Parathyroid adenoma (tissue), 2 donors: Measurements from ENCODE around the gene BICDL1.

ENCODE experiments used
- H2AFZ ChIP-seq: fragments of 300-600 bp; sonication (generic); one replicate; pipeline ENCODE4 v1.7.0; 2017; ENCODE audit warnings: antibody characterized with exemption, mild to moderate bottlenecking
- H3K27ac ChIP-seq: fragments of 300-600 bp; sonication (generic); one replicate; pipeline ENCODE4 v1.7.0; 2017
- H3K27me3 ChIP-seq: fragments of 300-600 bp; sonication (generic); one replicate; pipeline ENCODE4 v1.7.0; 2017; ENCODE audit warnings: low read length; ENCODE audit not compliant: control insufficient read depth, insufficient read depth
- H3K36me3 ChIP-seq: fragments of 300-600 bp; sonication (generic); one replicate; pipeline ENCODE4 v1.7.0; 2017; ENCODE audit warnings: low read length; ENCODE audit not compliant: control insufficient read depth, insufficient read depth
- H3K4me1 ChIP-seq: fragments of 300-600 bp; sonication (generic); one replicate; pipeline ENCODE4 v1.7.0; 2017; ENCODE audit warnings: control low read depth
- H3K4me2 ChIP-seq: fragments of 300-600 bp; sonication (generic); one replicate; pipeline ENCODE4 v1.7.0; 2017; ENCODE audit warnings: low read length
- H3K4me3 ChIP-seq: fragments of 300-600 bp; sonication (generic); one replicate; pipeline ENCODE4 v1.7.0; 2017; ENCODE audit warnings: low read depth, low read length
- H3K79me2 ChIP-seq: fragments of 300-600 bp; sonication (generic); one replicate; pipeline ENCODE4 v1.7.0; 2017; ENCODE audit warnings: control low read depth
- H3K9ac ChIP-seq: fragments of 300-600 bp; sonication (generic); one replicate; pipeline ENCODE4 v1.7.0; 2017; ENCODE audit warnings: mild to moderate bottlenecking
- H3K9me3 ChIP-seq: fragments of 300-600 bp; sonication (generic); one replicate; pipeline ENCODE4 v1.7.0; 2017; ENCODE audit warnings: low read length; ENCODE audit not compliant: control insufficient read depth
- CTCF ChIP-seq: fragments of 300-600 bp; sonication (generic); IDR thresholded peaks from one replicate; pipeline ENCODE4 v1.7.0; 2017; ENCODE audit warnings: antibody characterized with exemption, mild to moderate bottlenecking
- donor health status: primary hyperparathyroidism.

BICDL1 gene

DNA sequence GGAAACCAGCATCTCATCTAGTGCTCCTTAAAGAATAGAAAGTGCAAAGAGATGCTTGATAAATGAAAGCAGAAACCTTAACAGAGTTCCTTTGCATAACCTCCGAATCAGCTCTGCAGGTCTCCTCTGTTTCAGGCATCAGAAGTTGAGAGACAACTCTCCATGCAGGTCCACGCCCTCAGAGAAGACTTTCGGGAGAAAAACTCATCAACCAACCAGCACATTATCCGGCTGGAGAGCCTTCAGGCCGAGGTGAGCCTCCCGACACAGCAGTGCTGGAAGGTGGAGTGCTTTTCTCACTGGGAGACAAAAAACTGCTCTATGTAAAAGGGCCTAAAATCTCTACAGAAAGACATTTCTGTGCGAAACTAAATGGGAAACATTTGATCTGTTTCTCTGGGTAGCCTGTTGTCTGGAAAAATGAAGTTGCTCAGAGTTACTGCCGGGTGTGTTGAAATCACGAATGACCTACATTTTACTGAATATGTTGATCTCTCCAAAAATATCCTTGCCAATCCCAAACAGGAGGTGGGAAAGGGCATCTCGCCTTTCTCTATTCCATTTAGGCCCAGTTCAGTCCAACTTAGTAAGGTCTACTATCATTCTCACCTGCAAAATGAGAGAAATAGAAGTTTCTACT, 72.7 kb downstream of the BICDL1 start:
- Histone ChIP-seq H3K27ac (no peak overlapping the region), H3K36me3 (no peaks in the 10 kb centered on the region), H3K27me3 (no peaks in the 10 kb centered on the region), H3K4me3 (no peak overlapping the region), H3K9ac (no peak overlapping the region), H3K4me2 (no peak overlapping the region), H3K4me1 (peaks cover 3% of the 10 kb centered on the region), H3K9me3 (no peaks in the 10 kb centered on the region), H2AFZ (no peak overlapping the region), H3K79me2 (peaks cover 2% of the 10 kb centered on the region)
- no peak for TF ChIP-seq CTCF

GRCh38 chr12:120062976-120063579, 74.0 kb downstream of the BICDL1 start:
- H3K9me3 ChIP-seq: no peaks in the 10 kb centered on the region
- no peak overlapping the region for H3K4me3 ChIP-seq
- no peak overlapping the region for H2AFZ ChIP-seq
- H3K27me3 ChIP-seq: no peaks in the 10 kb centered on the region
- no peak overlapping the region for H3K4me2 ChIP-seq
- no peaks in the 10 kb centered on the region for H3K36me3 ChIP-seq
- no peak overlapping the region for H3K27ac ChIP-seq
- no peak for TF ChIP-seq CTCF
- no peak overlapping the region for H3K9ac ChIP-seq
- H3K4me1 ChIP-seq: peaks cover 3% of the 10 kb centered on the region
- peaks cover 2% of the 10 kb centered on the region for H3K79me2 ChIP-seq

GRCh38 chr12:120064054-120064940, 75.3 kb downstream of the BICDL1 start:
- Histone ChIP-seq H3K9ac (no peak overlapping the region), H3K79me2 (no peaks in the 10 kb centered on the region), H3K4me3 (no peak overlapping the region), H3K4me2 (no peak overlapping the region), H3K27ac (no peak overlapping the region), H3K27me3 (no peaks in the 10 kb centered on the region), H3K36me3 (no peaks in the 10 kb centered on the region), H3K4me1 (peaks cover 3% of the 10 kb centered on the region), H3K9me3 (no peaks in the 10 kb centered on the region), H2AFZ (no peak overlapping the region)
- TF ChIP-seq CTCF: no peak

GRCh38 chr12:120065472-120065871, 76.4 kb downstream of the BICDL1 start:
- Histone ChIP-seq H2AFZ (no peak overlapping the region), H3K36me3 (no peaks in the 10 kb centered on the region), H3K79me2 (no peaks in the 10 kb centered on the region), H3K9ac (no peak overlapping the region), H3K4me3 (no peak overlapping the region), H3K4me2 (no peak overlapping the region), H3K4me1 (peaks cover 3% of the 10 kb centered on the region), H3K27ac (no peak overlapping the region), H3K9me3 (no peaks in the 10 kb centered on the region), H3K27me3 (no peaks in the 10 kb centered on the region)
- TF ChIP-seq CTCF: no peak
